DND-41 (cell line): ENCODE results near the gene UCKL1.

Experiments used
- EZH2 ChIP-seq: IDR thresholded peaks from 3 replicates; pipeline ENCODE4 v1.6.1; 2012; ENCODE audit warnings: borderline replicate concordance, low read depth, mild to moderate bottlenecking, moderate library complexity, low read length, inconsistent platforms; ENCODE audit not compliant: severe bottlenecking
- TF ChIP-seq, protein P1 (sequence below): IDR thresholded peaks from 2 replicates; pipeline ENCODE4 v1.5.1; 2012; ENCODE audit warnings: borderline replicate concordance, low read length, moderate library complexity, mild to moderate bottlenecking; ENCODE audit not compliant: poor library complexity, severe bottlenecking; ENCODE audit errors: extremely low read depth

GRCh38 chr20:63958964-63959698, 2.9 kb upstream of the UCKL1 start:
- TF ChIP-seq, protein P1, sequence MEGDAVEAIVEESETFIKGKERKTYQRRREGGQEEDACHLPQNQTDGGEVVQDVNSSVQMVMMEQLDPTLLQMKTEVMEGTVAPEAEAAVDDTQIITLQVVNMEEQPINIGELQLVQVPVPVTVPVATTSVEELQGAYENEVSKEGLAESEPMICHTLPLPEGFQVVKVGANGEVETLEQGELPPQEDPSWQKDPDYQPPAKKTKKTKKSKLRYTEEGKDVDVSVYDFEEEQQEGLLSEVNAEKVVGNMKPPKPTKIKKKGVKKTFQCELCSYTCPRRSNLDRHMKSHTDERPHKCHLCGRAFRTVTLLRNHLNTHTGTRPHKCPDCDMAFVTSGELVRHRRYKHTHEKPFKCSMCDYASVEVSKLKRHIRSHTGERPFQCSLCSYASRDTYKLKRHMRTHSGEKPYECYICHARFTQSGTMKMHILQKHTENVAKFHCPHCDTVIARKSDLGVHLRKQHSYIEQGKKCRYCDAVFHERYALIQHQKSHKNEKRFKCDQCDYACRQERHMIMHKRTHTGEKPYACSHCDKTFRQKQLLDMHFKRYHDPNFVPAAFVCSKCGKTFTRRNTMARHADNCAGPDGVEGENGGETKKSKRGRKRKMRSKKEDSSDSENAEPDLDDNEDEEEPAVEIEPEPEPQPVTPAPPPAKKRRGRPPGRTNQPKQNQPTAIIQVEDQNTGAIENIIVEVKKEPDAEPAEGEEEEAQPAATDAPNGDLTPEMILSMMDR: no peak
- no peak for TF ChIP-seq EZH2
